PFSK-1 (cell line): Measurements from ENCODE around the gene DDX43.

Source experiments
- FOXP2 ChIP-seq: optimal IDR thresholded peaks from 2 replicates; pipeline ENCODE3; 2011; ENCODE audit warnings: borderline replicate concordance, control low read depth, inconsistent platforms; ENCODE audit not compliant: insufficient read depth; ENCODE audit errors: extremely low read length, extremely low read depth
- POLR2AphosphoS5 ChIP-seq: IDR thresholded peaks from 2 replicates; pipeline ENCODE4 v1.6.1; 2012; ENCODE audit warnings: low read depth, mild to moderate bottlenecking, control low read depth, low read length, moderate library complexity
- TAF1 ChIP-seq: IDR thresholded peaks from 2 replicates; pipeline ENCODE4 v1.6.1; 2012; ENCODE audit warnings: low read length, control low read depth, borderline replicate concordance; ENCODE audit not compliant: insufficient read depth
- TF ChIP-seq, protein P1 (sequence below), 2 experiments: IDR thresholded peaks; 2 replicates each; pipeline versions ENCODE4 v1.6.1 to v1.8.0; 2011 to 2012; ENCODE audit warnings: low read depth in 2 of 2, low read length in 2 of 2, control low read depth in 1 of 2, inconsistent platforms in 1 of 2, mild to moderate bottlenecking in 1 of 2, moderate library complexity in 1 of 2; ENCODE audit not compliant: insufficient read depth in 1 of 2

DNA sequence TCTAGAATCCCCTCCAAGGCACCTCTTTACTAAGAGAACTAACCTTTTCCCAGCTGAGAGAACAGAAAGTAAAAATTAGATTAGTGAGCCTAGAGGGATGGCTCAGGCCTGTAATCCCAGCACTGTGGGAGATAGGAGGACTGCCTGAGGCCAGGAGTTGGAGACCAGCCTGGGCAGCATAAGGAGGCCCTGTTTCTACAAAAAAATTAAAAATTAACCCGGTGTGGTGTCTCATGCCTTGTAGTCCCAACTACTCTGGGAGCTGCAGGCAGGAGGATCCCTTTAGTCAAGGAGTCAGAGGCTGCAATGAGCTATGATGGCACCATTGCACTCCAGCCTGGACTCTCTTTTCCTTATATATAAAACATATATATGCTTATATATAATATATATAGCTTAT is 19.4 kb upstream of the DDX43 start:
- TF ChIP-seq POLR2AphosphoS5 (no peak), TAF1 (no peak), FOXP2 (no peak)
- TF ChIP-seq, protein P1, sequence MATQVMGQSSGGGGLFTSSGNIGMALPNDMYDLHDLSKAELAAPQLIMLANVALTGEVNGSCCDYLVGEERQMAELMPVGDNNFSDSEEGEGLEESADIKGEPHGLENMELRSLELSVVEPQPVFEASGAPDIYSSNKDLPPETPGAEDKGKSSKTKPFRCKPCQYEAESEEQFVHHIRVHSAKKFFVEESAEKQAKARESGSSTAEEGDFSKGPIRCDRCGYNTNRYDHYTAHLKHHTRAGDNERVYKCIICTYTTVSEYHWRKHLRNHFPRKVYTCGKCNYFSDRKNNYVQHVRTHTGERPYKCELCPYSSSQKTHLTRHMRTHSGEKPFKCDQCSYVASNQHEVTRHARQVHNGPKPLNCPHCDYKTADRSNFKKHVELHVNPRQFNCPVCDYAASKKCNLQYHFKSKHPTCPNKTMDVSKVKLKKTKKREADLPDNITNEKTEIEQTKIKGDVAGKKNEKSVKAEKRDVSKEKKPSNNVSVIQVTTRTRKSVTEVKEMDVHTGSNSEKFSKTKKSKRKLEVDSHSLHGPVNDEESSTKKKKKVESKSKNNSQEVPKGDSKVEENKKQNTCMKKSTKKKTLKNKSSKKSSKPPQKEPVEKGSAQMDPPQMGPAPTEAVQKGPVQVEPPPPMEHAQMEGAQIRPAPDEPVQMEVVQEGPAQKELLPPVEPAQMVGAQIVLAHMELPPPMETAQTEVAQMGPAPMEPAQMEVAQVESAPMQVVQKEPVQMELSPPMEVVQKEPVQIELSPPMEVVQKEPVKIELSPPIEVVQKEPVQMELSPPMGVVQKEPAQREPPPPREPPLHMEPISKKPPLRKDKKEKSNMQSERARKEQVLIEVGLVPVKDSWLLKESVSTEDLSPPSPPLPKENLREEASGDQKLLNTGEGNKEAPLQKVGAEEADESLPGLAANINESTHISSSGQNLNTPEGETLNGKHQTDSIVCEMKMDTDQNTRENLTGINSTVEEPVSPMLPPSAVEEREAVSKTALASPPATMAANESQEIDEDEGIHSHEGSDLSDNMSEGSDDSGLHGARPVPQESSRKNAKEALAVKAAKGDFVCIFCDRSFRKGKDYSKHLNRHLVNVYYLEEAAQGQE (IDR thresholded peaks at IDR 0.05; ENCODE audit: insufficient read depth in 1 of 2, low read depth in 2 of 2, low read length in 2 of 2): no peak
